Measurements from ENCODE around the gene C3.
"Not testable (repeated sequence)": the region's sequence is repeated elsewhere in the genome, so short reads cannot be mapped to it uniquely, and the experiment has no call there.

Gene C3

DNA sequence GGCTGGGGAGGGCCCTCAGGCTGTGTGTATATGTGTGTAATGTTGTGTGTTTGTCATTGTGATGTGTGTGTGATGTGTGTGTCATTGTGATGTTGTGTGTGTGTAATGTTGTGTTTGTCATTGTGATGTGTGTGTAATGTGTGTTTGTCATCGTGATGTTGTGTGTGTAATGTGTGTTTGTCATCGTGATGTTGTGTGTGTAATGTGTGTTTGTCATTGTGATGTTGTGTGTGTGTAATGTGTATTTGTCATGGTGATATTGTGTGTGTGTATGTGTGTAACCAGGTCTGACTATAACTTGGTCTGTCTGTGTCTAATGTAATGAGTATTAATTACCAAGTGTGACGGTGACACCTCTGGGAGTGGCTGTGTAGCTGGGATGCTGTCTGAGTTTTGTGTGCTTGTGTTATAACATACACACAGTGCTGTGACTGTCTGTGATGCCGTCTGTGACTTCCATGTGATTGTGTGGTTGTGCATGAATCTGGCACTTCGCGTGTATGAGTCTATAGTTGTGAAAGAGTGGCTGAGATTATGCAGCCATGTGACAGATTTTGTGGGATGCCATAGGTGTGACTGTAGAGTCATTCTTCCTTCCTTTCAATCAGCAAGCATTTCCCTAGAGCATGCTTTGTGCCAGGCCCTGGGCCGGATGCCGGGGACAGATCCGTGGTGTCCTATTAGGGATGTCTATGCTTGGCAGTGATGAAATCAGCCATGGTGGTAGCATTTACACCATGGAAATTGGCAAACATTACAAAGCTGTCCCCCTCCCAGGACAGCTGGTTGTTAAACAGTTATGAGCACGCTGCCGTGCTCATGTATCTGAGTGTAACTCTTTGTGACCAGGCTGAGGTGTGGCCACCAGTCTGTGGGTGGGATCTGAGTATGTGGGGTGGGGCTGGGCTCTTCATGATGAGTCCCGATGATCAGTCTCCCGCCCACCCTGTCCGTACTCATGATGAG lies 56.9 kb downstream of the C3 start:
- ChIA-PET POLR2A (ENCODE audit: low non-redundant PET) (no interaction called here), CTCF (interaction anchor here (0.9 kb wide), 1 partner anchor 18 kb away, joined by 3 read pairs; no protein-coding TSS in a partner anchor)
- TF ChIP-seq, protein P1, sequence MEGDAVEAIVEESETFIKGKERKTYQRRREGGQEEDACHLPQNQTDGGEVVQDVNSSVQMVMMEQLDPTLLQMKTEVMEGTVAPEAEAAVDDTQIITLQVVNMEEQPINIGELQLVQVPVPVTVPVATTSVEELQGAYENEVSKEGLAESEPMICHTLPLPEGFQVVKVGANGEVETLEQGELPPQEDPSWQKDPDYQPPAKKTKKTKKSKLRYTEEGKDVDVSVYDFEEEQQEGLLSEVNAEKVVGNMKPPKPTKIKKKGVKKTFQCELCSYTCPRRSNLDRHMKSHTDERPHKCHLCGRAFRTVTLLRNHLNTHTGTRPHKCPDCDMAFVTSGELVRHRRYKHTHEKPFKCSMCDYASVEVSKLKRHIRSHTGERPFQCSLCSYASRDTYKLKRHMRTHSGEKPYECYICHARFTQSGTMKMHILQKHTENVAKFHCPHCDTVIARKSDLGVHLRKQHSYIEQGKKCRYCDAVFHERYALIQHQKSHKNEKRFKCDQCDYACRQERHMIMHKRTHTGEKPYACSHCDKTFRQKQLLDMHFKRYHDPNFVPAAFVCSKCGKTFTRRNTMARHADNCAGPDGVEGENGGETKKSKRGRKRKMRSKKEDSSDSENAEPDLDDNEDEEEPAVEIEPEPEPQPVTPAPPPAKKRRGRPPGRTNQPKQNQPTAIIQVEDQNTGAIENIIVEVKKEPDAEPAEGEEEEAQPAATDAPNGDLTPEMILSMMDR (conservative IDR thresholded peaks at IDR 0.05; ENCODE audit: low read depth): no peak
- DNase-seq (ENCODE audit: low spot score): no peak
- no peak overlapping the region for H3K27ac ChIP-seq

DNA sequence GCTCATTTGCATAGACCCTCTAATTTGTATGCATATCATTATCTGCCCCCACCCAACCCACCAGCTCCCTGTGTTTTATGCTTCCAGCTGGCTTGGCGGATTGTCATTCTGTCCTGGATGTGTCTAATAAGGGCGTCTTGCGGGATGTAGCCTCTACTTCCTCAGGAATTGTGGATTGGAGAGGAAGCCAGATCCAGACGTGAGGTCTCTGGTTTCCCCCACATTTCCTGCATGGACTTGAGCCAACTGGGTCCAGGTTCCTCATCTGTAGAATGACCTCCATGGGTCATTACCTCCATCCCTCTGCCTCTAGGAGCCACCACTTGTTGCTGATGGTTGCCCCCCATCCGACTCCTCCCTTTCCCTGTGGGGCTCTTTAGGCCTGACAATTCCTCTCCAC lies 57.7 kb downstream of the C3 start:
- POLR2A ChIA-PET (ENCODE audit: low non-redundant PET): no interaction called here
- TF ChIP-seq, protein P1 (conservative IDR thresholded peaks at IDR 0.05; ENCODE audit: low read depth): no peak
- CTCF ChIA-PET: no interaction called here

DNA sequence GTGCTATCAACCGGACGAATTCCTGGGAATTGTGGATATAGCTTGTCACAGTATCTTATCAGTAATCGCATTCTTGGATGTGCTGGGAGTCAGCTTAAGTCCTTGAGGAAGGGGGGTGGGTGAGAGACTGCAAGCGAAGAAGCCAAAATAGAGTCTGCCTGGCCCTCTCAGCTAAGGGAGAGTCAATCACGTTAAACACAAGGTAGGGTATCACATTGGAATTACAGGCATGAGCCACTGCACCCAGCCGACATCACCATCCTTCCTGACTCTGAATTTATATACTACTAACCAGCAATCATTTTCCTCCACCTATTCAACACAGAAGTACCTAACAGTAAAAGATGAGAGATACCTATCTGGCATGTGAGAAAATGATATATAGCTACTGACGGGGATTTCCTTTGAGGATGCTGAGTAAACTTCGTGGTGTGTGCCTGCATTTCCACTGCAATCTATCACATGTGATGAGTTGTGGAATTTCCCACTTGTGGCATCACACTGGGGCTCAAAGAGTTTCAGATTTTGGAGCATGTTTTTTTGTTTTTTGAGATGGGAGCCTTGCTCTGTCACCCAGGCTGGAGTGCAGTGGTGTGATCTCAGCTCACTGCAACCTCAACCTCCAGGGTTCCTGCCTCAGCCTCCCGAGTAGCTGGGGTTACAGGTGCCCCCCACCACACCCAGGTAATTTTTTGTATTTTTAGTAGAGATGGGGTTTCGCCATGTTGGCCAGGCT lies 58.8 kb downstream of the C3 start:
- H3K27ac ChIP-seq; DNase-seq (ENCODE audit: low spot score); CTCF ChIA-PET; POLR2A ChIA-PET (ENCODE audit: low non-redundant PET): not testable (repeated sequence)

More for the DNA sequence above, 57.7 kb downstream of the C3 start:
- DNase-seq (ENCODE audit: low spot score): no peak
- no peak overlapping the region for H3K27ac ChIP-seq

- POLR2A ChIA-PET (ENCODE audit: low non-redundant PET): no interaction called here
- DNase-seq (ENCODE audit: low spot score): no peak
- CTCF ChIA-PET: no interaction called here
- no peak overlapping the region for H3K27ac ChIP-seq
- TF ChIP-seq, protein P1 (conservative IDR thresholded peaks at IDR 0.05; ENCODE audit: low read depth): no peak
Observed at GRCh38 chr19:6660930-6661329, 59.5 kb downstream of the C3 start.

GRCh38 chr19:6656390-6656789 lies 64.1 kb downstream of the C3 start:
- POLR2A ChIA-PET (ENCODE audit: low non-redundant PET): not testable (repeated sequence)

GRCh38 chr19:6654347-6655310 lies 65.8 kb downstream of the C3 start:
- H3K27ac ChIP-seq: no peak overlapping the region
- ChIA-PET POLR2A (ENCODE audit: low non-redundant PET) (no interaction called here), CTCF (interaction anchor here (0.6 to 0.7 kb wide), 2 partner anchors 21 to 102 kb away, joined by 3 to 6 read pairs; no protein-coding TSS in a partner anchor)
- no peak for DNase-seq (ENCODE audit: low spot score)
- TF ChIP-seq, protein P1 (conservative IDR thresholded peaks at IDR 0.05; ENCODE audit: low read depth): no peak

More at GRCh38 chr19:6656390-6656789, 64.1 kb downstream of the C3 start:
- H3K27ac ChIP-seq; DNase-seq (ENCODE audit: low spot score): not testable (repeated sequence)
- CTCF ChIA-PET: interaction anchor here (0.6 kb wide), 1 partner anchor 25 kb away, joined by 3 read pairs; no protein-coding TSS in a partner anchor

DNA sequence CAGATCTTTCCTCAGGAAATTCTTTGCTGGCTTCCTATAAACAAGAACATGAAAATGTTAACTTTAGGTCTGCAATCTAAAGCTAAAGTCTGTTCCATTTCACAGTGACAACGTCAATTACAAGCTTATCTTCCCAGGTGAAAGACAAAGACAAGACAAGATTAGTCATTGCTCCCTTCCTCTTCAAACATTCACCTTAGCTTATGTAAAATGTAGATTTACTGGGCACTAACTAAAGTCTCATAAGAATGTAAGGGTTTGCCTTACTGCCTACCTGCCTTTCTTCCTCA lies 67.7 kb downstream of the C3 start:
- no peak overlapping the region for H3K27ac ChIP-seq
- CTCF ChIA-PET: interaction anchor here (0.6 kb wide), 1 partner anchor 149 kb away, joined by 3 read pairs; no protein-coding TSS in a partner anchor
- POLR2A ChIA-PET (ENCODE audit: low non-redundant PET): no interaction called here
- TF ChIP-seq, protein P1 (conservative IDR thresholded peaks at IDR 0.05; ENCODE audit: low read depth): no peak
- DNase-seq (ENCODE audit: low spot score): no peak
